Kasumi-1 (cell line): ENCODE results near the gene TPSG1.

Source experiments
- DNase-seq, 2 experiments: peaks; one replicate each; lab custom pipeline; 2025; lab: John Stamatoyannopoulos, UW

TPSG1 gene

DNA sequence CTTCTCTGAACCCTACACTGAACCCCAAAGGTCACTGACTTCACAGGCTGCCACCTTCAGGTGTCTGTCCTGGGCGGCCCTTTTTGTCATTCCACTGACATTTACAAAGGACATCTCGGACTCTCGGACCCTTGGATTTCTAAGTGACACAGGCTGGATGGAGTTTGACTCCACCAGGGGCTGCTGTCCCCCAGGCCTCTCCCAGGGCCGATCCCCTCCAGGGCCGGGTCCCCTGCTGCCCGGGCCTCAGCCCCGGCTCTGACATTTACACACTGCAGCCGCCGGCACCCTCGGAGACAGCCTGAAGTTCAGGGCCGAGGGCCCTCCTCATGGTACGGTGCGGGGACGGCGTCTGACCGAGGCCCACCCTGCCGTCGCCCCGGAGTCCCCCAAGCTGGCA, 48.0 kb downstream of the TPSG1 start:
- DNase-seq, result no peak

- DNase-seq, result no peak
Measured at GRCh38 chr16:1176280-1176897, 48.7 kb downstream of the TPSG1 start.

GRCh38 chr16:1175566-1176279, 49.3 kb downstream of the TPSG1 start:
- no peak for DNase-seq

- DNase-seq, result no peak
Measured at GRCh38 chr16:1174477-1175357, 50.4 kb downstream of the TPSG1 start.

- no peak for DNase-seq
Measured at GRCh38 chr16:1173788-1174451, 51.1 kb downstream of the TPSG1 start.

GRCh38 chr16:1172651-1173050, 52.4 kb downstream of the TPSG1 start:
- DNase-seq, result no peak

DNA sequence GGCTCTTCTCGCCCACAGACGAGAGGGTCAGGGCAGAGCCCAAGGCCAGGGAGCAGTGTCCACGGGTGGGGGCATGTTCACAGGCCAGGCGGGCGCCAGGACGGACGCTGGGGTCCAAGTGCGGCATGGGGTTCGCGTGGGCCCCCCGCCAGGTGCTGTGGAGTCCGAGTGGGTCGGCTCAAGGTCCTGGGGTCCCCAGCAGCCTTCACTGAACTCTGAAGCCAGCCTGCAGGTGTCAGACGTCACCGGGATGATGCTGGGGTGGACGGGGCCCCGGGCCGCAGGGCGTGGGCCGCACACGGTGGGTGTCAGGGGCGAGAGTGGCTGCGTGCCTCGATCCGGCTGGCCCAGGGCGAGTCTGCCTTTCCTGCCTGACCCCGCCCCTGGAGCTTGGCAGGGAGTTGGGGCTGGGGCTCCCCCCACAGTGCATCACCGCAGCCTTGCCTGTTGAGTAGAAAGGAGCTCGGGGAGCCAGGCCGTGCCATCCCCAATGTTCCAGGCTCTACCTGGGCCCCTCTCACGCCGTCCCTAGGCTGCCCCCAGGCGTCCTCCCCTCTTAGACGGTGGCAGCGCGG, 53.1 kb downstream of the TPSG1 start:
- DNase-seq, result no peak
